Spleen (tissue), 7 donors: Measurements from ENCODE around the gene INF2.

ENCODE experiments used
- CTCF ChIP-seq, 11 experiments: fragments of 200-600 bp in 7 of 11; fragments of 450-650 bp in 4 of 11; sonication (generic) in 4 of 11; IDR thresholded peaks in 8 of 11; conservative IDR thresholded peaks in 3 of 11; 1 replicate in 7 of 11; 2 replicates in 4 of 11; pipeline versions ENCODE4 v1.4.0 to v1.8.0; 2016 to 2021; ENCODE audit warnings: antibody characterized with exemption in 11 of 11, inconsistent platforms in 4 of 11, mild to moderate bottlenecking in 1 of 11
- POLR2A ChIP-seq, 3 donors: fragments of 450-650 bp; IDR thresholded peaks; one replicate each; pipeline ENCODE4 v1.5.1; 2017; ENCODE audit warnings: antibody characterized with exemption in 3 of 3, mild to moderate bottlenecking in 1 of 3
- POLR2AphosphoS5 ChIP-seq, 3 donors: sonication (generic); formaldehyde crosslinking; IDR thresholded peaks; one replicate each; pipeline ENCODE4 v1.5.1; 2017; ENCODE audit warnings: antibody characterized with exemption in 3 of 3
- donor health status: DM: no; HTN: no; CAD: no; lungs with moderate emphysema.
- donor health status: DM: no; HTN: no; CAD: no.
- donor health status: DM: no; HTN: no; CAD: no.

GRCh38 chr14:104683653-104684448 lies 5.6 kb upstream of the INF2 start:
- TF ChIP-seq CTCF (IDR thresholded peaks at IDR 0.05 in 8 of 11, conservative IDR thresholded peaks at IDR 0.05 in 3 of 11) (no peak), POLR2A (IDR thresholded peaks at IDR 0.05) (no peak), POLR2AphosphoS5 (IDR thresholded peaks at IDR 0.05) (no peak)
